Panc1 (cell line): ENCODE data around the gene DDX27. TPM values are rescaled to one million over a fixed set of nuclear protein-coding genes. Genes with fewer than 3 reads are reported as not detected.

Experiments used
- ATAC-seq: fragments of 200-7000 bp; cut with Tn5 transposase; 2 replicates; pipeline ENCODE4 v1.9.1; 2020; ENCODE audit warnings: mild to moderate bottlenecking, moderate library complexity
- BruUV-seq: library from RNA; stranded (reverse); fragments of 400-500 nt; replicated peaks from 2 replicates; lab custom pipeline; 2021; lab: Mats Ljungman, UMichigan
- CTCF ChIA-PET: fragments of 300-600 bp; sonication (Branson Sonifier 250); formaldehyde crosslinking; loops from one replicate; lab custom pipeline; 2022; ENCODE audit warnings: antibody characterized with exemption; lab: Charles Lee
- POLR2A ChIA-PET: fragments of 300-600 bp; sonication (Branson Sonifier 250); formaldehyde crosslinking; loops from one replicate; lab custom pipeline; 2022; ENCODE audit warnings: antibody characterized with exemption; lab: Charles Lee
- DNase-seq: peaks from one replicate; pipeline ENCODE4 v3.0.0-alpha.2; 2010; ENCODE audit warnings: low read depth, low spot score
- H3K27ac ChIP-seq: 2 replicates; pipeline ENCODE4 v1.5.1; 2011; ENCODE audit warnings: mild to moderate bottlenecking, low read length, inconsistent platforms
- H3K27me3 ChIP-seq: fragments of 200-500 bp; sonication (Bioruptor generic); 2 replicates; pipeline ENCODE4 v1.6.0; 2014; ENCODE audit warnings: low read length, inconsistent platforms; ENCODE audit not compliant: control insufficient read depth, insufficient read depth
- H3K36me3 ChIP-seq: fragments of 200-500 bp; sonication (Bioruptor generic); 2 replicates; pipeline ENCODE4 v1.5.1; 2014; ENCODE audit warnings: inconsistent platforms, mild to moderate bottlenecking, low read length, moderate library complexity; ENCODE audit not compliant: control insufficient read depth, insufficient read depth
- H3K4me1 ChIP-seq: 2 replicates; pipeline ENCODE4 v1.5.1; 2011; ENCODE audit warnings: inconsistent platforms, mild to moderate bottlenecking, low read length, moderate library complexity; ENCODE audit not compliant: control insufficient read depth, insufficient read depth
- H3K4me3 ChIP-seq, 2 experiments: 2 replicates each; pipeline ENCODE4 v1.5.1; 2011 to 2012; ENCODE audit warnings: low read depth in 2 of 2, low read length in 2 of 2, mild to moderate bottlenecking in 2 of 2, inconsistent platforms in 1 of 2, moderate library complexity in 1 of 2
- H3K9me3 ChIP-seq: fragments of 200-500 bp; sonication (Bioruptor generic); 2 replicates; pipeline ENCODE4 v1.5.1; 2014; ENCODE audit warnings: low read depth, mild to moderate bottlenecking, inconsistent platforms, low read length, moderate library complexity; ENCODE audit not compliant: control insufficient read depth, insufficient read depth
- POLR2AphosphoS5 ChIP-seq: IDR thresholded peaks from 2 replicates; pipeline ENCODE4 v1.6.1; 2012; ENCODE audit warnings: mild to moderate bottlenecking, low read depth, low read length, moderate library complexity
- SIN3A ChIP-seq: IDR thresholded peaks from 2 replicates; pipeline ENCODE4 v1.6.1; 2012; ENCODE audit warnings: low read depth, mild to moderate bottlenecking, low read length, moderate library complexity, borderline replicate concordance; ENCODE audit not compliant: insufficient read depth
- TCF7L2 ChIP-seq: IDR thresholded peaks from 2 replicates; pipeline ENCODE4 v1.6.1; 2011; ENCODE audit warnings: mild to moderate bottlenecking, low read depth, low read length, inconsistent platforms
- in situ Hi-C: cut with HindIII; loops from 2 replicates; pipeline ENCODE4 v1.10.0; 2016; ENCODE audit warnings: low sequenced_read_pairs, low pct_unique_long_range_greater_than_20kb
- intact Hi-C: fragments of 100-400 bp; cut with micrococcal nuclease; formaldehyde crosslinking; loops from one replicate; pipeline ENCODE4 v1.10.0; 2022; ENCODE audit not compliant: unreplicated experiment
- total RNA-seq: library from RNA; stranded (reverse); gene quantifications from one replicate; pipeline ENCODE4 v1.2.1, GENCODE V29; 2021; ENCODE audit not compliant: unreplicated experiment
- TF ChIP-seq, protein P1 (sequence below), 2 experiments: IDR thresholded peaks; 2 replicates each; pipeline ENCODE4 v1.6.1; 2011 to 2012; ENCODE audit warnings: low read depth in 2 of 2, control low read depth in 1 of 2, low read length in 1 of 2, mild to moderate bottlenecking in 1 of 2, moderate library complexity in 1 of 2; ENCODE audit not compliant: insufficient read depth in 1 of 2
- TF ChIP-seq, protein P2 (sequence below): fragments of 450-650 bp; IDR thresholded peaks from 2 replicates; pipeline ENCODE4 v1.5.1; 2017; ENCODE audit warnings: mild to moderate bottlenecking

Gene DDX27
- total RNA-seq, 1 experiment from 2014 or later = 63.4 TPM

DNA sequence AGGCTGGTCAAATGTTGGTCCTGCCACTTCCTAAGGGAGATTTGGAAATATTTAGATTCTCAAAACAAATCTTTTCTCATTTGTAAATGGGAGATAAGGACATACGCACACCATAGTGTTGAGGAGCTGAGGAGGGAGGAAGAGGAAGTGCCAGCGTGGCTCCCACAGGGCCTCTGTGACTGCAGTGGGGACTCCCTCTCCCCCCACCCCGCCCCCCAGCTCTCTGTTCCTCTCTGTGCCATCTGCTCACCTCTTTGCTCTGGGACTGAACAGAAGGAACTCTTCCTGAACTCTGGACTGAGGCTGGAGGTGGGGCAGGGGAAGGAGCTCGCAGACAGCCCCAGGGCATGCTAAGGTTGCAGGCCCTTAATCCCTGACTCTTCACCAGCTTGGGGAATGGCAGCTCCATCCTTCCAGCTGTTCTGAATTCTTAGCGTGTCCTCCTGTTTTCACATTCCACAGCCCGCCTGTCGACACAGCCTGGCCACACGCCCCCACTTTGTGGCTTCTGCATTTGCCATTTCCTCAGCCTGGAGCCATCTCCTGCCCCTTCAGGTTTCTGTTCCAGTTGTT is 11.4 kb downstream of the DDX27 start:
- H3K36me3 ChIP-seq = peaks cover 2% of the 10 kb centered on the region; the same call in 1 of the 2 replicates
- intact Hi-C loops (no loop called here), in situ Hi-C loops (no loop called here)
- no peaks in the 10 kb centered on the region for H3K9me3 ChIP-seq
- no peak for TF ChIP-seq TCF7L2
- no peak for TF ChIP-seq SIN3A
- TF ChIP-seq, protein P1, sequence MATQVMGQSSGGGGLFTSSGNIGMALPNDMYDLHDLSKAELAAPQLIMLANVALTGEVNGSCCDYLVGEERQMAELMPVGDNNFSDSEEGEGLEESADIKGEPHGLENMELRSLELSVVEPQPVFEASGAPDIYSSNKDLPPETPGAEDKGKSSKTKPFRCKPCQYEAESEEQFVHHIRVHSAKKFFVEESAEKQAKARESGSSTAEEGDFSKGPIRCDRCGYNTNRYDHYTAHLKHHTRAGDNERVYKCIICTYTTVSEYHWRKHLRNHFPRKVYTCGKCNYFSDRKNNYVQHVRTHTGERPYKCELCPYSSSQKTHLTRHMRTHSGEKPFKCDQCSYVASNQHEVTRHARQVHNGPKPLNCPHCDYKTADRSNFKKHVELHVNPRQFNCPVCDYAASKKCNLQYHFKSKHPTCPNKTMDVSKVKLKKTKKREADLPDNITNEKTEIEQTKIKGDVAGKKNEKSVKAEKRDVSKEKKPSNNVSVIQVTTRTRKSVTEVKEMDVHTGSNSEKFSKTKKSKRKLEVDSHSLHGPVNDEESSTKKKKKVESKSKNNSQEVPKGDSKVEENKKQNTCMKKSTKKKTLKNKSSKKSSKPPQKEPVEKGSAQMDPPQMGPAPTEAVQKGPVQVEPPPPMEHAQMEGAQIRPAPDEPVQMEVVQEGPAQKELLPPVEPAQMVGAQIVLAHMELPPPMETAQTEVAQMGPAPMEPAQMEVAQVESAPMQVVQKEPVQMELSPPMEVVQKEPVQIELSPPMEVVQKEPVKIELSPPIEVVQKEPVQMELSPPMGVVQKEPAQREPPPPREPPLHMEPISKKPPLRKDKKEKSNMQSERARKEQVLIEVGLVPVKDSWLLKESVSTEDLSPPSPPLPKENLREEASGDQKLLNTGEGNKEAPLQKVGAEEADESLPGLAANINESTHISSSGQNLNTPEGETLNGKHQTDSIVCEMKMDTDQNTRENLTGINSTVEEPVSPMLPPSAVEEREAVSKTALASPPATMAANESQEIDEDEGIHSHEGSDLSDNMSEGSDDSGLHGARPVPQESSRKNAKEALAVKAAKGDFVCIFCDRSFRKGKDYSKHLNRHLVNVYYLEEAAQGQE (IDR thresholded peaks at IDR 0.05; ENCODE audit: insufficient read depth in 1 of 2, low read depth in 2 of 2, low read length in 1 of 2) = no peak
- TF ChIP-seq, protein P2, sequence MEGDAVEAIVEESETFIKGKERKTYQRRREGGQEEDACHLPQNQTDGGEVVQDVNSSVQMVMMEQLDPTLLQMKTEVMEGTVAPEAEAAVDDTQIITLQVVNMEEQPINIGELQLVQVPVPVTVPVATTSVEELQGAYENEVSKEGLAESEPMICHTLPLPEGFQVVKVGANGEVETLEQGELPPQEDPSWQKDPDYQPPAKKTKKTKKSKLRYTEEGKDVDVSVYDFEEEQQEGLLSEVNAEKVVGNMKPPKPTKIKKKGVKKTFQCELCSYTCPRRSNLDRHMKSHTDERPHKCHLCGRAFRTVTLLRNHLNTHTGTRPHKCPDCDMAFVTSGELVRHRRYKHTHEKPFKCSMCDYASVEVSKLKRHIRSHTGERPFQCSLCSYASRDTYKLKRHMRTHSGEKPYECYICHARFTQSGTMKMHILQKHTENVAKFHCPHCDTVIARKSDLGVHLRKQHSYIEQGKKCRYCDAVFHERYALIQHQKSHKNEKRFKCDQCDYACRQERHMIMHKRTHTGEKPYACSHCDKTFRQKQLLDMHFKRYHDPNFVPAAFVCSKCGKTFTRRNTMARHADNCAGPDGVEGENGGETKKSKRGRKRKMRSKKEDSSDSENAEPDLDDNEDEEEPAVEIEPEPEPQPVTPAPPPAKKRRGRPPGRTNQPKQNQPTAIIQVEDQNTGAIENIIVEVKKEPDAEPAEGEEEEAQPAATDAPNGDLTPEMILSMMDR = no peak
- no peak for TF ChIP-seq POLR2AphosphoS5
- CTCF ChIA-PET = interaction anchor here (0.7 kb wide), 1 partner anchor 9 kb away, joined by 4 read pairs; no protein-coding TSS in a partner anchor
- no peak overlapping the region for H3K4me3 ChIP-seq
- POLR2A ChIA-PET = no interaction called here
- H3K4me1 ChIP-seq = no peaks in the 10 kb centered on the region
- H3K27ac ChIP-seq = no peak overlapping the region
- DNase-seq (no peak), ATAC-seq (no peak)
- no peaks in the 10 kb centered on the region for H3K27me3 ChIP-seq
- BruUV-seq = no TSS peak

DNA sequence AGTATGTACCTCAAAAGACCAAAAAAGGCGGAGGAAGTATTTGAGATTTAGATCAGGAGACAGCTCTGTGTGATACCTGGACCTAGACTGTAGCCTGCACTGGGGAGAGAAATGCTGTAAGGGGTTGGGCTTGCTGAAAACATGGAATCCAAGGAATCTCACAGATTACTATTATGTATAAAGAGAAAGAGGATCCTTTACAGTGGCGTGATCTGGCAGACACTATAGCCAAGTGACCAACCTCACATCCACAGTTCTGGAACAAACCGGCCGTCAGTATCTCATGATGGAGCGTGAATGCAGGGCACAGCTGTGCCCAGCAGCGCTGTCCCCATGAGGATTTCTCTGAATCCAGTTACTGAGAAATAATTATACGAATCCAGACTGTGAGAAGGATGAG is 12.3 kb downstream of the DDX27 start:
- in situ Hi-C loops = no loop called here
- Histone ChIP-seq H3K36me3 (peaks cover 3% of the 10 kb centered on the region), H3K4me1 (no peaks in the 10 kb centered on the region), H3K27me3 (no peaks in the 10 kb centered on the region), H3K27ac (no peak overlapping the region), H3K9me3 (no peaks in the 10 kb centered on the region), H3K4me3 (no peak overlapping the region)
- ChIA-PET CTCF (no interaction called here), POLR2A (no interaction called here)
- DNase-seq (no peak), ATAC-seq (no peak)
- TF ChIP-seq TCF7L2 = no peak
- TF ChIP-seq, protein P1 (IDR thresholded peaks at IDR 0.05; ENCODE audit: insufficient read depth in 1 of 2, low read depth in 2 of 2, low read length in 1 of 2) = no peak
- TF ChIP-seq SIN3A = no peak
- TF ChIP-seq, protein P2 = no peak
- no peak for TF ChIP-seq POLR2AphosphoS5
- intact Hi-C loops = no loop called here
- TSS peak; percentile 55 for BruUV-seq
